GOT3 (cell line): ENCODE results near the gene SFMBT2.

Source experiments
- DNase-seq: peaks from one replicate; lab custom pipeline; 2025; ENCODE audit warnings: mixed read lengths; lab: John Stamatoyannopoulos, UW

The SFMBT2 gene

GRCh38 chr10:7364474-7364873 is 46.4 kb downstream of the SFMBT2 start:
- no peak for DNase-seq

GRCh38 chr10:7363700-7364099 is 47.1 kb downstream of the SFMBT2 start:
- no peak for DNase-seq

GRCh38 chr10:7362471-7362870 is 48.4 kb downstream of the SFMBT2 start:
- no peak for DNase-seq

GRCh38 chr10:7361316-7361715 is 49.5 kb downstream of the SFMBT2 start:
- no peak for DNase-seq

GRCh38 chr10:7359954-7360353 is 50.9 kb downstream of the SFMBT2 start:
- no peak for DNase-seq

GRCh38 chr10:7359356-7359755 is 51.5 kb downstream of the SFMBT2 start:
- DNase-seq = no peak

- no peak for DNase-seq
Observed at GRCh38 chr10:7357193-7357592, 53.6 kb downstream of the SFMBT2 start.

- DNase-seq = no peak
Observed at GRCh38 chr10:7354330-7355047, 56.3 kb downstream of the SFMBT2 start.

- no peak for DNase-seq
Observed at GRCh38 chr10:7351894-7352293, 58.9 kb downstream of the SFMBT2 start.

GRCh38 chr10:7350541-7351195 is 60.2 kb downstream of the SFMBT2 start:
- DNase-seq = no peak

- DNase-seq = no peak
Observed at GRCh38 chr10:7345717-7346116, 65.1 kb downstream of the SFMBT2 start.

- DNase-seq = no peak
Observed at GRCh38 chr10:7343040-7343439, 67.8 kb downstream of the SFMBT2 start.

GRCh38 chr10:7340179-7340874 is 70.5 kb downstream of the SFMBT2 start:
- DNase-seq = no peak

- no peak for DNase-seq
Observed at GRCh38 chr10:7339510-7339909, 71.3 kb downstream of the SFMBT2 start.

GRCh38 chr10:7338469-7338868 is 72.4 kb downstream of the SFMBT2 start:
- no peak for DNase-seq

- DNase-seq = no peak
Observed at GRCh38 chr10:7337431-7338171, 73.2 kb downstream of the SFMBT2 start.

- DNase-seq = no peak
Observed at GRCh38 chr10:7335977-7336376, 74.9 kb downstream of the SFMBT2 start.

- DNase-seq = no peak
Observed at GRCh38 chr10:7334642-7334964, 76.2 kb downstream of the SFMBT2 start.

- DNase-seq = no peak
Observed at GRCh38 chr10:7333961-7334641, 76.7 kb downstream of the SFMBT2 start.

- DNase-seq = no peak
Observed at GRCh38 chr10:7329219-7329618, 81.6 kb downstream of the SFMBT2 start.

GRCh38 chr10:7327885-7328284 is 82.9 kb downstream of the SFMBT2 start:
- DNase-seq = no peak

- DNase-seq = no peak
Observed at GRCh38 chr10:7322623-7323022, 88.2 kb downstream of the SFMBT2 start.
